GM12891 (cell line): ENCODE data around the gene SNPH.

Experiments
- PAX5 ChIP-seq: IDR thresholded peaks from 2 replicates; pipeline ENCODE4 v1.6.1; 2011; ENCODE audit warnings: low read length, moderate library complexity, mild to moderate bottlenecking; ENCODE audit not compliant: insufficient read depth, severe bottlenecking
- POLR2A ChIP-seq: IDR thresholded peaks from 2 replicates; pipeline ENCODE4 v1.6.1; 2011; ENCODE audit warnings: low read depth, low read length, control low read depth
- POLR2AphosphoS5 ChIP-seq: IDR thresholded peaks from 2 replicates; pipeline ENCODE4 v1.6.1; 2011; ENCODE audit warnings: low read depth, low read length, control low read depth
- SPI1 ChIP-seq: IDR thresholded peaks from 2 replicates; pipeline ENCODE4 v1.6.1; 2011; ENCODE audit warnings: low read depth, low read length, control low read depth
- TAF1 ChIP-seq: IDR thresholded peaks from 2 replicates; pipeline ENCODE4 v1.6.1; 2011; ENCODE audit warnings: low read depth, low read length, control low read depth

GRCh38 chr20:1307171-1307570 lies 41.1 kb downstream of the SNPH start:
- TF ChIP-seq POLR2AphosphoS5, result no peak
- no peak for TF ChIP-seq TAF1
- no peak for TF ChIP-seq POLR2A
- TF ChIP-seq SPI1, result no peak
- no peak for TF ChIP-seq PAX5
